SU-DHL-6 (cell line): ENCODE results near the gene FARS2.

Experiments used
- H2AFZ ChIP-seq: fragments of 200-600 bp; sonication (generic); 2 replicates; pipeline ENCODE4 v1.6.1; 2014; ENCODE audit warnings: low read depth, mild to moderate bottlenecking, moderate library complexity, mixed read lengths, antibody characterized with exemption, low read length; ENCODE audit not compliant: severe bottlenecking
- H3F3A ChIP-seq: fragments of 200-600 bp; shearing (Covaris generic); 2 replicates; pipeline ENCODE4 v1.6.0; 2016; ENCODE audit warnings: antibody characterized with exemption, mild to moderate bottlenecking; ENCODE audit not compliant: insufficient read depth
- H3K27ac ChIP-seq: fragments of 200-600 bp; sonication (generic); 2 replicates; pipeline ENCODE4 v1.5.1; 2016; ENCODE audit warnings: low read depth, mild to moderate bottlenecking, low read length, moderate library complexity, mixed read lengths
- H3K27me3 ChIP-seq: fragments of 200-600 bp; sonication (generic), shearing (Covaris generic); 2 replicates; pipeline ENCODE4 v1.6.0; 2014; ENCODE audit warnings: mild to moderate bottlenecking, low read length
- H3K36me3 ChIP-seq: fragments of 200-600 bp; sonication (generic); 2 replicates; pipeline ENCODE4 v1.6.1; 2014; ENCODE audit warnings: mild to moderate bottlenecking, low read length, mixed read lengths
- H3K4me2 ChIP-seq: fragments of 300-600, 200-600 bp; shearing (Covaris generic), sonication (generic); 2 replicates; pipeline ENCODE4 v1.6.0; 2014; ENCODE audit warnings: low read length, low read depth, mild to moderate bottlenecking; ENCODE audit not compliant: poor library complexity, severe bottlenecking
- H3K4me3 ChIP-seq: fragments of 200-600 bp; sonication (generic); 2 replicates; pipeline ENCODE4 v1.5.1; 2014; ENCODE audit warnings: antibody characterized with exemption, low read length, mild to moderate bottlenecking, mixed read lengths; ENCODE audit not compliant: insufficient read depth, poor library complexity, severe bottlenecking
- H3K79me2 ChIP-seq: fragments of 200-600 bp; sonication (generic); 2 replicates; pipeline ENCODE4 v1.6.1; 2014; ENCODE audit warnings: mild to moderate bottlenecking, low read length, moderate library complexity; ENCODE audit not compliant: insufficient read depth
- H3K9ac ChIP-seq: fragments of 200-600 bp; sonication (generic); 2 replicates; pipeline ENCODE4 v1.7.0; 2014; ENCODE audit warnings: mild to moderate bottlenecking, low read length
- H3K9me2 ChIP-seq: fragments of 200-600 bp; sonication (generic); replicated peaks from 2 replicates; pipeline ENCODE4 v1.6.1; 2014; ENCODE audit warnings: low read length; ENCODE audit not compliant: insufficient read depth
- H3K9me3 ChIP-seq: fragments of 200-600 bp; sonication (generic); 2 replicates; pipeline ENCODE4 v1.6.1; 2014; ENCODE audit warnings: low read length, mixed read lengths; ENCODE audit not compliant: insufficient read depth
- H4K20me1 ChIP-seq: fragments of 200-600 bp; sonication (generic); 2 replicates; pipeline ENCODE4 v1.6.1; 2014; ENCODE audit warnings: low read depth, mild to moderate bottlenecking, antibody characterized with exemption, low read length, moderate library complexity, mixed read lengths
- CTCF ChIP-seq: fragments of 200-600 bp; sonication (generic); IDR thresholded peaks from one replicate; pipeline ENCODE4 v1.5.1; 2017; ENCODE audit warnings: antibody characterized with exemption, mild to moderate bottlenecking, low read length, moderate library complexity; ENCODE audit not compliant: insufficient read depth, poor library complexity, severe bottlenecking
- EZH2phosphoT487 ChIP-seq: fragments of 200-600 bp; sonication (generic), shearing (Covaris generic); conservative IDR thresholded peaks from 2 replicates; pipeline ENCODE4 v1.6.1; 2018; ENCODE audit warnings: mild to moderate bottlenecking, antibody characterized with exemption, low read length, moderate library complexity, mixed read lengths

Gene FARS2

DNA sequence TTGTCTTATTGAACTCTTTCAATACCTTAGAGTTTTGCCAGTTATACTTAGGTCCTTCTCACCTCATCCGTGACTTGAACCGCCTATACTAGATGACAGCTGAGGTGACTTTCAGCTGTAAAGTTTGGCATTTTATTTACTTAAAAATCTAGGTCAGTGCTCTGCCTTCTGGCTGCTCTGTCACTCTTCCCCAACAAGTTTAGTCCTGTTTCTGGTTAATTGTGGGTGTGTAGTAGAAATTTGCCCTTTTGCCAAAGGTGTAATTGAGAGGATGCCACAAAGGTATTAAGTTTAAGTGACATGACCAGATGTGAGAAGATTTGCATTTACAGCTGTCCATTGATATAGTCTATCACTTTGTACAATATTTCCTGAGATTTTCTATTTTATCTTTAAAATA is 106.2 kb downstream of the FARS2 start:
- Histone ChIP-seq H2AFZ (no peak overlapping the region), H3K27ac (no peak overlapping the region), H3F3A (no peaks in the 10 kb centered on the region), H3K9me2 (no peaks in the 10 kb centered on the region), H3K79me2 (no peaks in the 10 kb centered on the region), H3K36me3 (no peaks in the 10 kb centered on the region), H3K9ac (no peak overlapping the region), H3K9me3 (no peaks in the 10 kb centered on the region), H4K20me1 (peaks cover 10% of the 10 kb centered on the region; the same call in 1 of the 2 replicates), H3K27me3 (no peaks in the 10 kb centered on the region), H3K4me2 (no peak overlapping the region), H3K4me3 (no peak overlapping the region)
- TF ChIP-seq CTCF (no peak), EZH2phosphoT487 (no peak)

- H3K9ac ChIP-seq: no peak overlapping the region
- H3K9me3 ChIP-seq: no peaks in the 10 kb centered on the region
- TF ChIP-seq CTCF (no peak), EZH2phosphoT487 (no peak)
- H3K79me2 ChIP-seq: no peaks in the 10 kb centered on the region
- H3K4me2 ChIP-seq: no peak overlapping the region
- H3K36me3 ChIP-seq: no peaks in the 10 kb centered on the region
- no peaks in the 10 kb centered on the region for H3K9me2 ChIP-seq
- no peak overlapping the region for H3K4me3 ChIP-seq
- no peaks in the 10 kb centered on the region for H3F3A ChIP-seq
- no peaks in the 10 kb centered on the region for H3K27me3 ChIP-seq
- no peak overlapping the region for H3K27ac ChIP-seq
- no peak overlapping the region for H2AFZ ChIP-seq
- peaks cover 17% of the 10 kb centered on the region; the same call in 1 of the 2 replicates for H4K20me1 ChIP-seq
Measured at GRCh38 chr6:5373430-5373829, 112.1 kb downstream of the FARS2 start.

- no peaks in the 10 kb centered on the region for H3K27me3 ChIP-seq
- no peak overlapping the region for H3K9ac ChIP-seq
- no peak overlapping the region for H2AFZ ChIP-seq
- no peaks in the 10 kb centered on the region for H3K9me2 ChIP-seq
- H3K4me3 ChIP-seq: no peak overlapping the region
- TF ChIP-seq CTCF (no peak), EZH2phosphoT487 (no peak)
- peaks cover 12% of the 10 kb centered on the region for H4K20me1 ChIP-seq
- H3K79me2 ChIP-seq: no peaks in the 10 kb centered on the region
- no peaks in the 10 kb centered on the region for H3F3A ChIP-seq
- no peaks in the 10 kb centered on the region for H3K36me3 ChIP-seq
- H3K9me3 ChIP-seq: no peaks in the 10 kb centered on the region
- H3K4me2 ChIP-seq: no peak overlapping the region
- no peak overlapping the region for H3K27ac ChIP-seq
Measured at GRCh38 chr6:5378331-5378730, 117.0 kb downstream of the FARS2 start.
